Natural killer cell (primary cell): ENCODE results near the gene CNIH1. TPM values are rescaled to one million over a fixed set of nuclear protein-coding genes. Genes with fewer than 3 reads are reported as not detected.
"Not testable (repeated sequence)": the region's sequence is repeated elsewhere in the genome, so short reads cannot be mapped to it uniquely, and the experiment has no call there.

Source experiments
- ATAC-seq, 3 donors: fragments of 150-1000 bp in 2 of 3; fragments of 200-7000 bp in 1 of 3; cut with Tn5 transposase; 1 replicate in 1 of 3; 2 replicates in 2 of 3; pipeline ENCODE4 v1.10.0; 2021; ENCODE audit warnings: mild to moderate bottlenecking in 2 of 3, moderate library complexity in 2 of 3
- DNase-seq, 2 donors: peaks; one replicate each; pipeline versions ENCODE4 v3.0.0 to v3.0.0-alpha.2; 2013 to 2021; ENCODE audit warnings: mixed read lengths in 1 of 2
- H3K27ac ChIP-seq: one replicate; pipeline ENCODE4 v1.5.1; 2013; ENCODE audit warnings: mild to moderate bottlenecking, low read length
- H3K27me3 ChIP-seq: one replicate; pipeline ENCODE4 v1.6.1; 2013; ENCODE audit warnings: low read length; ENCODE audit not compliant: control insufficient read depth, insufficient read depth
- H3K36me3 ChIP-seq: one replicate; pipeline ENCODE4 v1.6.1; 2013; ENCODE audit warnings: low read length; ENCODE audit not compliant: control insufficient read depth, insufficient read depth
- H3K4me1 ChIP-seq: one replicate; pipeline ENCODE4 v1.6.1; 2013; ENCODE audit warnings: low read length; ENCODE audit not compliant: control insufficient read depth, insufficient read depth
- H3K4me3 ChIP-seq: one replicate; pipeline ENCODE4 v1.5.1; 2013; ENCODE audit warnings: low read length
- H3K9me3 ChIP-seq: one replicate; pipeline ENCODE4 v1.6.1; 2013; ENCODE audit warnings: low read length; ENCODE audit not compliant: control insufficient read depth, insufficient read depth
- H3K27ac Mint-ChIP-seq, 2 donors: one replicate each; pipeline ENCODE4 v1.8.0; 2022; ENCODE audit warnings: mild to moderate bottlenecking in 2 of 2, mixed read lengths in 2 of 2, moderate library complexity in 1 of 2
- H3K27me3 Mint-ChIP-seq, 2 donors: one replicate each; pipeline ENCODE4 v1.8.0; 2022; ENCODE audit warnings: low read depth in 2 of 2, mixed read lengths in 2 of 2
- H3K36me3 Mint-ChIP-seq: one replicate; pipeline ENCODE4 v1.8.0; 2022; ENCODE audit warnings: mixed read lengths
- H3K4me1 Mint-ChIP-seq, 2 donors: one replicate each; pipeline ENCODE4 v1.8.0; 2022; ENCODE audit warnings: mixed read lengths in 2 of 2
- H3K4me3 Mint-ChIP-seq: one replicate; pipeline ENCODE4 v1.8.0; 2022; ENCODE audit warnings: mild to moderate bottlenecking, moderate library complexity, mixed read lengths
- H3K9me3 Mint-ChIP-seq, 2 donors: one replicate each; pipeline ENCODE4 v1.8.0; 2022; ENCODE audit warnings: mixed read lengths in 2 of 2
- WGBS: methylation state at CpG from one replicate; pipeline ENCODE4 v1.1.7; 2013; ENCODE audit warnings: missing lambda C conversion rate; ENCODE audit not compliant: insufficient coverage; 5-methylcytosine and 5-hydroxymethylcytosine counted together
- intact Hi-C: fragments of 100-400 bp; cut with micrococcal nuclease; formaldehyde crosslinking; loops from one replicate; pipeline ENCODE4 v1.14.2; 2022
- total RNA-seq, 4 donors: library from RNA; stranded (reverse); fragments of 120-200 nt in 1 of 4; gene quantifications; one replicate each; pipeline versions ENCODE4 v1.2.3 to v1.2.4, GENCODE V29; 2013 to 2022
- TF ChIP-seq, protein P1 (sequence below): fragments of 200-600 bp; IDR thresholded peaks from one replicate; pipeline ENCODE4 v1.8.0; 2022; ENCODE audit warnings: antibody characterized with exemption

CNIH1 gene
- total RNA-seq, 3 donors from 2014 or later (not counting 1 experiment from before 2014, with no cell fraction given) = 20.4 to 30.9 (median 25.7) TPM

- peaks cover 12% of the 10 kb centered on the region for H3K4me1 ChIP-seq
- H3K9me3 ChIP-seq = no peaks in the 10 kb centered on the region
- ATAC-seq = no peak
- intact Hi-C loops = loop anchor here (1.0 to 2.0 kb wide), 3 partner anchors 46 to 114 kb away; partner anchors contain the start of genes CGRRF1, CNIH1 and GMFB
- no peak overlapping the region for H3K4me3 ChIP-seq
- Mint-ChIP-seq H3K4me1 (peaks cover 7% of the 10 kb centered on the region in 2 donors), H3K9me3 (no peaks in the 10 kb centered on the region), H3K27me3 (peaks cover 3 to 13% of the 10 kb centered on the region in 2 donors), H3K4me3 (peak overlapping the region; percentile 32), H3K36me3 (no peaks in the 10 kb centered on the region), H3K27ac (no peak overlapping the region)
- no peak for DNase-seq
- no peak overlapping the region for H3K27ac ChIP-seq
- H3K36me3 ChIP-seq = no peaks in the 10 kb centered on the region
- no peaks in the 10 kb centered on the region for H3K27me3 ChIP-seq
- WGBS = no CpG with 5 or more reads among the region's 2 CpGs
- TF ChIP-seq, protein P1, sequence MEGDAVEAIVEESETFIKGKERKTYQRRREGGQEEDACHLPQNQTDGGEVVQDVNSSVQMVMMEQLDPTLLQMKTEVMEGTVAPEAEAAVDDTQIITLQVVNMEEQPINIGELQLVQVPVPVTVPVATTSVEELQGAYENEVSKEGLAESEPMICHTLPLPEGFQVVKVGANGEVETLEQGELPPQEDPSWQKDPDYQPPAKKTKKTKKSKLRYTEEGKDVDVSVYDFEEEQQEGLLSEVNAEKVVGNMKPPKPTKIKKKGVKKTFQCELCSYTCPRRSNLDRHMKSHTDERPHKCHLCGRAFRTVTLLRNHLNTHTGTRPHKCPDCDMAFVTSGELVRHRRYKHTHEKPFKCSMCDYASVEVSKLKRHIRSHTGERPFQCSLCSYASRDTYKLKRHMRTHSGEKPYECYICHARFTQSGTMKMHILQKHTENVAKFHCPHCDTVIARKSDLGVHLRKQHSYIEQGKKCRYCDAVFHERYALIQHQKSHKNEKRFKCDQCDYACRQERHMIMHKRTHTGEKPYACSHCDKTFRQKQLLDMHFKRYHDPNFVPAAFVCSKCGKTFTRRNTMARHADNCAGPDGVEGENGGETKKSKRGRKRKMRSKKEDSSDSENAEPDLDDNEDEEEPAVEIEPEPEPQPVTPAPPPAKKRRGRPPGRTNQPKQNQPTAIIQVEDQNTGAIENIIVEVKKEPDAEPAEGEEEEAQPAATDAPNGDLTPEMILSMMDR = no peak
Measured at GRCh38 chr14:54395716-54396115, 45.5 kb downstream of the CNIH1 start.

DNA sequence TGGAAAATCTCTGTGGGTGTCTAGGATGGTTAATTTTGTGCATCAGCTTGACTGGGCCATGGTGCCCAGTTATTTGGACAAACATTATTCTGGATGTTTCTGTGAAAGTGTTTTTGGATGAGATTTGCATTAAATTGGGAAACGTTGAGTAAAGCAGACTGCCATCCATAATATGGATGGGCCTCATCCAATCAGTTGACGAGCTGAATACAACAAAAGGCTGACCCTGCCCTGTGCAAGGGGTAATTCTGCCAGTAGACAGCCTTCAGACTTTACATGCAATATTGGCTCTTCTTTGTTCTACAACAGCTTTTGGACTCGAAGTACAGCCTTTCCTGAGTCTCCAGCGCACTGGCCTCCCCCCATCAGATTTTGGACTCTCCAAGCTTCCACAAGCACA lies 45.9 kb downstream of the CNIH1 start:
- Histone ChIP-seq H3K27ac (no peak overlapping the region), H3K4me1 (peaks cover 12% of the 10 kb centered on the region), H3K9me3 (no peaks in the 10 kb centered on the region), H3K27me3 (no peaks in the 10 kb centered on the region), H3K4me3 (no peak overlapping the region), H3K36me3 (no peaks in the 10 kb centered on the region)
- Mint-ChIP-seq H3K27ac (no peak overlapping the region), H3K27me3 (peaks cover 3 to 15% of the 10 kb centered on the region in 2 donors), H3K4me1 (peaks cover 7% of the 10 kb centered on the region in 2 donors), H3K4me3 (no peak overlapping the region), H3K36me3 (no peaks in the 10 kb centered on the region), H3K9me3 (no peaks in the 10 kb centered on the region)
- 88% methylated on average over 4 of the region's 4 CpGs for WGBS
- DNase-seq (no peak), ATAC-seq (no peak)
- TF ChIP-seq, protein P1 = no peak
- intact Hi-C loops = no loop called here

DNA sequence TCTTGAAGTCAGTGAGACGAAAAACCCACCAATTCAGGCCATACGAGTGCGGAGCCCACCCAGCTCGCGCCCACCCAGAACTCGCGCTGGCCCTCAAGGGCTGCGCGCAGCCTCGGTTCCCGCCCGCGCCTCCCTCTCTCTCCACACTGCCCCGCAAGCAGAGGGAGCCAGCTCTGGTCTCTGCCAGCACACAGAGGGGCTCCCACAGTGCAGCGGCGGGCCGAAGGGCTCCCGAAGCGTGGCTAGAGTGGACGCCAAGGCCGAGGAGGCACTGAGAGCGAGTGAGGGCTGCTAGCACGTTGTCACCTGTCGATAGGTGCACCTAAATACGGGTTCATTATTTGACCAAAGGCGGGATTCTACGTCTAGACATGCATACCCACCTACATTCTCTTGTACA lies 46.6 kb downstream of the CNIH1 start:
- H3K9me3 ChIP-seq = no peaks in the 10 kb centered on the region
- Mint-ChIP-seq H3K27me3 (peaks cover 3 to 15% of the 10 kb centered on the region in 2 donors), H3K36me3 (no peaks in the 10 kb centered on the region), H3K4me1 (peaks cover 7% of the 10 kb centered on the region in 2 donors), H3K27ac (no peak overlapping the region), H3K4me3 (no peak overlapping the region), H3K9me3 (no peaks in the 10 kb centered on the region)
- no peak overlapping the region for H3K27ac ChIP-seq
- intact Hi-C loops = no loop called here
- ATAC-seq (no peak), DNase-seq (no peak)
- no peaks in the 10 kb centered on the region for H3K36me3 ChIP-seq
- H3K4me1 ChIP-seq = peaks cover 12% of the 10 kb centered on the region
- WGBS = 96% methylated on average over 27 of the region's 27 CpGs
- TF ChIP-seq, protein P1 = no peak
- H3K27me3 ChIP-seq = no peaks in the 10 kb centered on the region
- H3K4me3 ChIP-seq = no peak overlapping the region

DNA sequence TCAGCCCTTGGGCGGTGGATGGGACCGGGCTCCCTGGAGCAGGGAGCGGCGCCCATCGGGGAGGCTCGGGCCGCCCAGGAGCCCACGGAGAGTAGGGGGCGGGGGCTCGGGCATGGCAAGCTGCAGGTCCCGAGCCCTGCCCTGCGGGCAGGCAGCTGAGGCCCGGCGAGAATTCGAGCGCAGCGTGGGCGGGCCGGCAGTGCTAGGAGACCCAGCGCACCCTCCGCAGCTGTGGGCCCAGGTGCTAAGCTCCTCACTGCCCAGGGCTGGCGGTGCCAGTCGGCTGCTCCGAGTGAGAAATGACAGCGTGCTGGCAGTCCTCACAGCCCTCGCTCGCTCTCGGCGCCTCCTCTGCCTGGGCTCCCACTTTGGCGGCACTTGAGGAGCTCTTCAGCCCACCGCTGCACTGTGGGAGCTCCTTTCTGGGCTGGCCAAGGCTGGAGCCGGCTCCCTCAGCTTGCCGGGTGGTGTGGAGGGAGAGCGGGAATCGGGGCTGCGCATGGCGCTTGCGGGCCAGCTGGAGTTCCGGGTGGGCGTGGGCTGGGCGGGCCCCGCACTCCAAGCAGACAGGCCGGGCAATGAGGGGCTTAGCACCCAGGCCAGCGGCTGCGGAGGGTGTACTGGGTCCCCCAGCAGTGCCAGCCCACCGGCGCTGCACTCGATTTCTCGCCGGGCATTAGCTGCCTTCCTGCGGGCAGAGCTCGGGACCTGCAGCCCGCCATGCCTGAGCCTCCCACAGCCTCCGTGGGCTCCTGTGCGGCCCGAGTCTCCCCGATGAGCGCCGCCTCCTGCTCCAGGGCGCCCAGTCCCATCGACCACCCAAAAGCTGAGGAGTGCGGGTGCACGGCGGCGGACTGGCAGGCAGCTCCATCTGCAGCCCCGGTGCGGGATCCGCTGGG lies 47.9 kb downstream of the CNIH1 start:
- not testable (repeated sequence) for H3K27ac ChIP-seq

More for the DNA sequence above, 47.9 kb downstream of the CNIH1 start:
- intact Hi-C loops, H3K9me3 Mint-ChIP-seq, H3K27ac Mint-ChIP-seq, H3K36me3 Mint-ChIP-seq, DNase-seq, H3K36me3 ChIP-seq, H3K27me3 ChIP-seq, H3K9me3 ChIP-seq, H3K4me1 Mint-ChIP-seq, ATAC-seq, H3K4me3 Mint-ChIP-seq, H3K4me3 ChIP-seq: not testable (repeated sequence)
- 92% methylated on average over 68 of the region's 68 CpGs for WGBS
- H3K4me1 ChIP-seq = peaks cover 12% of the 10 kb centered on the region
- peaks cover 7 to 26% of the 10 kb centered on the region in 2 donors for H3K27me3 Mint-ChIP-seq
